MM.1S (cell line): ENCODE data around the gene CCDC121.

ENCODE experiments used
- DNase-seq: peaks from one replicate; pipeline ENCODE4 v3.0.0-alpha.2; 2015
- H2AFZ ChIP-seq: fragments of 300-600 bp; sonication (generic); 2 replicates; pipeline ENCODE4 v1.6.0; 2016; ENCODE audit warnings: antibody characterized with exemption, low read length
- H3F3A ChIP-seq: fragments of 300-600 bp; sonication (generic); 2 replicates; pipeline ENCODE4 v1.6.1; 2016; ENCODE audit warnings: mild to moderate bottlenecking, antibody characterized with exemption, low read length, moderate library complexity, mixed read lengths; ENCODE audit not compliant: insufficient read depth
- H3K27ac ChIP-seq: fragments of 300-600 bp; sonication (generic); 2 replicates; pipeline ENCODE4 v1.5.1; 2016; ENCODE audit warnings: mild to moderate bottlenecking, low read length
- H3K27me3 ChIP-seq: fragments of 300-600 bp; sonication (generic); replicated peaks from 2 replicates; pipeline ENCODE4 v1.6.0; 2016; ENCODE audit warnings: low read length; ENCODE audit not compliant: insufficient read depth
- H3K36me3 ChIP-seq: fragments of 300-600 bp; sonication (generic); replicated peaks from 2 replicates; pipeline ENCODE4 v1.6.1; 2016; ENCODE audit warnings: mild to moderate bottlenecking, low read length, mixed read lengths; ENCODE audit not compliant: insufficient read depth
- H3K4me1 ChIP-seq: fragments of 300-600 bp; sonication (generic); 2 replicates; pipeline ENCODE4 v1.6.1; 2016; ENCODE audit warnings: low read length, mixed read lengths
- H3K4me2 ChIP-seq: fragments of 300-600 bp; sonication (generic); 2 replicates; pipeline ENCODE4 v1.6.0; 2016; ENCODE audit warnings: low read depth, low read length
- H3K4me3 ChIP-seq: fragments of 300-600 bp; sonication (generic); 2 replicates; pipeline ENCODE4 v1.5.1; 2016; ENCODE audit warnings: low read length, mixed read lengths
- H3K79me2 ChIP-seq: fragments of 300-600 bp; sonication (generic); 2 replicates; pipeline ENCODE4 v1.6.1; 2016; ENCODE audit warnings: mixed run types, low read length, mixed read lengths
- H3K9ac ChIP-seq: fragments of 300-600 bp; sonication (generic); 2 replicates; pipeline ENCODE4 v1.6.1; 2016; ENCODE audit warnings: low read length, mixed read lengths
- H3K9me2 ChIP-seq: fragments of 300-600 bp; sonication (generic); replicated peaks from 2 replicates; pipeline ENCODE4 v1.6.1; 2016; ENCODE audit warnings: mild to moderate bottlenecking, low read length, mixed read lengths; ENCODE audit not compliant: insufficient read depth
- H3K9me3 ChIP-seq: fragments of 300-600 bp; sonication (generic); replicated peaks from 2 replicates; pipeline ENCODE4 v1.6.1; 2016; ENCODE audit warnings: mild to moderate bottlenecking, low read length, mixed read lengths; ENCODE audit not compliant: insufficient read depth
- H4K20me1 ChIP-seq: fragments of 300-600 bp; sonication (generic); 2 replicates; pipeline ENCODE4 v1.6.1; 2016; ENCODE audit warnings: mild to moderate bottlenecking, low read length, moderate library complexity, mixed read lengths; ENCODE audit not compliant: insufficient read depth
- CTCF ChIP-seq: fragments of 300-600 bp; sonication (generic); IDR thresholded peaks from 2 replicates; pipeline ENCODE4 v1.5.1; 2016; ENCODE audit warnings: antibody characterized with exemption, low read length, mixed read lengths
- EZH2 ChIP-seq: fragments of 300-600 bp; sonication (generic); optimal IDR thresholded peaks from 2 replicates; pipeline ENCODE3; 2017; ENCODE audit warnings: low read depth, mild to moderate bottlenecking, antibody characterized with exemption, low read length, mixed read lengths
- EZH2phosphoT487 ChIP-seq: fragments of 300-600 bp; sonication (generic); IDR thresholded peaks from 2 replicates; pipeline ENCODE4 v1.6.1; 2018; ENCODE audit warnings: antibody characterized with exemption, low read length

The CCDC121 gene, protein sequence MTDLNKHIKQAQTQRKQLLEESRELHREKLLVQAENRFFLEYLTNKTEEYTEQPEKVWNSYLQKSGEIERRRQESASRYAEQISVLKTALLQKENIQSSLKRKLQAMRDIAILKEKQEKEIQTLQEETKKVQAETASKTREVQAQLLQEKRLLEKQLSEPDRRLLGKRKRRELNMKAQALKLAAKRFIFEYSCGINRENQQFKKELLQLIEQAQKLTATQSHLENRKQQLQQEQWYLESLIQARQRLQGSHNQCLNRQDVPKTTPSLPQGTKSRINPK

DNA sequence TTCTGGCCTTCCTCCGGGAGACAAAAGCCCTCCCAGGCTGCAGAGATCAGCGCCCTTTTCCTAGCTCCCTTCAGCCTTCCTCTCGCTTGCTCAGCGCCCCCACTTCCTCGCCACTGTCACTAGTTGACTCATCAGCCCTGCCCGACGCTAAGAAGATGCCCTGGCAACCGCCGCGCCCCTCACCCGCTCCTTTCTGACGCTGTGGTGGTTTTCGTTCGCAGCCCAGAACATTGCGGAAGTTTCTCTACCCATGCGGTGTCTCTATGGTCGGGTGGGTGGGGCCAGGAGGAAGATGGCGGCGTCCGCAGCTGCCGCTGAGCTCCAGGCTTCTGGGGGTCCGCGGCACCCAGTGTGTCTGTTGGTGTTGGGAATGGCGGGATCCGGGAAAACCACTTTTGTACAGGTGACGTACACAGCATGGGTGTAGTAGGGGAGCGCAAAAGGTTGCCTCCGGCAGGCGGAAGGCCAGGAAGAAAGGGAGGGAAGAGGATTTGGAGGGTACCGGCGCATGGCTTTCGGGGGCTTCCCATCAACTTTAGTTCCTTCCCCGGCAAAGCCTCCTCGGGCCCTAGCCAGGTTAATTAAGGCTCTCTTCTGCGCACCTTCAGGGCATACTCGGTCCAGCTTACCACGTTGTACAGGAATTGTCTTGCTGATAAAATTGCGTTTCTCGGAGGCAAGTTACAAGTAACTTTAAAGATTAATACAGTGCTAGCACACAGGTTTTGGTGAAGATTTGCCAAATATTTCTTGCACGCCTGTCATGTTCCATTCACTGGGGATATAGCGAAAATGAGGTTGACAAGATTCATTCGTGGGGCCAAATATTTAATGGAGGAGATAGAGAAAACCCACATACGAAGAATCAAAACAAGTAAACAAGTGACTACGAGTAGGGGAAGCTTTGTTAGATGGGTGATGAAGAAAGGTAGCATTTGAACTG lies at the start of gene CCDC121, which contains the start of gene GPN1:
Gene CCDC121 (minus strand): TSS at position 246 of the 943 bp plus-strand sequence. CDS start 1,213 bp downstream, outside the sequence.
Gene GPN1 (plus strand): TSS at position 284 of the 943 bp plus-strand sequence. CDS start 9 bp downstream, at position 293.
- Histone ChIP-seq H3F3A (peaks cover 4% of the 10 kb centered on the region; the same call in 1 of the 2 replicates), H3K4me1 (no peaks in the 10 kb centered on the region), H3K9me2 (no peaks in the 10 kb centered on the region), H3K79me2 (peaks cover 23% of the 10 kb centered on the region), H3K36me3 (peaks cover 3% of the 10 kb centered on the region; the same call in 1 of the 2 replicates), H3K4me2 (peak within 1 kb of the TSS; percentile 82), H3K27ac (peak within 1 kb of the TSS; percentile 33; the same call in 1 of the 2 replicates), H3K27me3 (no peaks in the 10 kb centered on the region), H4K20me1 (no peaks in the 10 kb centered on the region), H2AFZ (peak within 1 kb of the TSS; percentile 93), H3K4me3 (peak within 1 kb of the TSS; percentile 79), H3K9me3 (no peaks in the 10 kb centered on the region), H3K9ac (peak within 1 kb of the TSS; percentile 89)
- TF ChIP-seq EZH2, result no peak
- no peak for TF ChIP-seq EZH2phosphoT487
- no peak for TF ChIP-seq CTCF
- peak; percentile 90 for DNase-seq

DNA sequence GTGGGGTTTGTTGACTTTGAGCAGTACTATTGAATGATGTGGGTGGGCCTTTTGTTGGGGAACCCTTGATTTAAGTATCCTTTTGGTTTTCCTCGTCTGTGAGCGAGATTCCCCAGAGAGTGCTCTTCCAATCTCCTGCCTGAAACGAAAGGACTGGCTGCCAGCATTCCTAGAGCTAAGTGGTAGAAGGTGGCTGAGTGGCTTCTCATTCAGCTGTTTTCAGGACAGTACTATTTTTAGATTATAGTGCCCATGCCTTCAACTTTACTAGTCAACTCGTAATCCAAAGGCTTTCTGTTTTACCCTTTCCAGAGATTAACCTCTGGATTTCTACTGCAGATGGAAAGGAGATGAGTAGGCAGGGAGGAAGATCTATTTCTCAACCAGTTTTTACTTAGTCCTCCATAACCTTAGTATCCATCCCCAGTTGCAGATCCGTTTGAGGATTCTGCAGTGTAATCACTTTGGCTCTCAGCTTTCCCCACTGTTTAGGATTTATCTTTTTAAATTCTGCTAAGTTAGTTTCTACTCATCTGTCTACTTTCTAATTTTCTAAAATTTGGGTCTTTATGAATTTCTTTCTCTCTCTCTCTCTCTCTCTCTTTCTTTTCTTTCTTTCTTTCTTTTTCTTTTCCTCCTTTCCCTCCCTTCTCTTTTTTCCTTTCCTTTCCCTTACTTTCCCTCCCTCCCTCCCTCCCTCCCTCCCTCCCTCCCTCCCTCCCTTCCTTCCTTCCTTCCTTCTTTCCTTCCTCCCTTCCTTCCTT lies 44.1 kb upstream of the CCDC121 start:
- TF ChIP-seq CTCF (no peak), EZH2 (no peak), EZH2phosphoT487 (no peak)
- no peak for DNase-seq
- Histone ChIP-seq H3K4me3 (no peak overlapping the region), H4K20me1 (no peaks in the 10 kb centered on the region), H3K36me3 (peaks cover 4% of the 10 kb centered on the region; the same call in 1 of the 2 replicates), H3K27ac (no peak overlapping the region), H3K9me2 (no peaks in the 10 kb centered on the region), H2AFZ (no peak overlapping the region), H3K27me3 (no peaks in the 10 kb centered on the region), H3K9ac (no peak overlapping the region), H3K4me1 (no peaks in the 10 kb centered on the region), H3K79me2 (no peaks in the 10 kb centered on the region), H3K4me2 (no peak overlapping the region), H3F3A (no peaks in the 10 kb centered on the region), H3K9me3 (no peaks in the 10 kb centered on the region)

GRCh38 chr2:27671235-27671634 lies 42.4 kb upstream of the CCDC121 start:
- Histone ChIP-seq H3K9ac (no peak overlapping the region), H3K9me2 (no peaks in the 10 kb centered on the region), H3K4me2 (no peak overlapping the region), H3K27ac (no peak overlapping the region), H3K4me1 (no peaks in the 10 kb centered on the region), H3K9me3 (no peaks in the 10 kb centered on the region), H3K79me2 (no peaks in the 10 kb centered on the region), H4K20me1 (no peaks in the 10 kb centered on the region), H2AFZ (no peak overlapping the region), H3K36me3 (no peaks in the 10 kb centered on the region; the same call in 1 of the 2 replicates), H3K4me3 (no peak overlapping the region), H3K27me3 (no peaks in the 10 kb centered on the region), H3F3A (no peaks in the 10 kb centered on the region)
- no peak for DNase-seq
- TF ChIP-seq CTCF, result no peak
- TF ChIP-seq EZH2phosphoT487, result no peak
- no peak for TF ChIP-seq EZH2
